B cell (primary cell): ENCODE measurements around the gene OTOF.

Source experiments
- CTCF ChIP-seq: fragments of 200-600 bp; IDR thresholded peaks from one replicate; pipeline ENCODE4 v1.8.0; 2022; ENCODE audit warnings: antibody characterized with exemption, mild to moderate bottlenecking
- EZH2 ChIP-seq: IDR thresholded peaks from 2 replicates; pipeline ENCODE4 v1.6.1; 2012; ENCODE audit warnings: borderline replicate concordance, low read depth, mild to moderate bottlenecking, moderate library complexity, low read length; ENCODE audit not compliant: insufficient read depth, poor library complexity, severe bottlenecking

DNA sequence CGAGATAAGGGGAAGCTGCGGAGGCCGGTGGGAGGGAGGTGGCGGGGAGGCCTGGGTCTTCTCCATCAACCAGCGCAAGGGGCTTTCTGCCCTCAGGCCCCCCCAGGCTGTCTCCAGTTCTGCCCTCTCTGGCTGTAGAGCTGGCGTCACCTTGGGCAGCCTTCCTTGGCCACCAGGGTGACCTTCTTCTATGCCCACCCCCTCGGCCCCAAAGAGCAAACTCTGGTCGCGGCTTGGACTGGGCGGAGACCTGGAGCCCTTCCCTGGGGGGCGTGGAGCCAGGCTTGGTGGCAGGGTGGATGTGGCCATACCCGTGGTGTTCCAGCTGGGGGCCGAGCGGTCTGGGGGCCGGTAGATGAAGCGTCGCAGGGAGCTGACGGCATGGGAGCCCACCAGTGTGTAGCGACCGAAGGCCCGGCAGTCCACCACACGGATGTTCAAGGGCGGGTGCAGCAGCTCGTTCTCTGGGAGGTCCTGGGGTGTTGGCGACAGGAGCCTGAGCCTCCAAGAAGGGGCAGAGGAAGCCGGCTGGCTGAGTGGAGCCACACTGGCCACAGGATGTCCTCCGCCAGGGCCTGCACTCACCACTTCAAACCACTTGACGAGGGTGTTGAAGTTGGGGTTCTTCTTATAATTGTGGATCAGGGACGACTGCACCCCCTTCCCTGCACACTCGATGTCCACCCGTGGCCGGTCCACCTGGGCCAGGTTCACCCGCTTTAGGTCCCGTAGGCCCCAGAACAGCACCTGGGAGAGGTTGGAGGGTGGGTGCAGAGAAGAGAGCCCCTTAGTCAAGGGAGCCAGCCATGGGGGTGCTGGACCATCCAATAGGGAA, 4.9 kb downstream of the OTOF start:
- TF ChIP-seq CTCF (no peak), EZH2 (no peak)
